PFSK-1 (cell line): Measurements from ENCODE around the gene ACAP2.

Source experiments
- FOXP2 ChIP-seq: optimal IDR thresholded peaks from 2 replicates; pipeline ENCODE3; 2011; ENCODE audit warnings: borderline replicate concordance, control low read depth, inconsistent platforms; ENCODE audit not compliant: insufficient read depth; ENCODE audit errors: extremely low read length, extremely low read depth
- POLR2AphosphoS5 ChIP-seq: IDR thresholded peaks from 2 replicates; pipeline ENCODE4 v1.6.1; 2012; ENCODE audit warnings: low read depth, mild to moderate bottlenecking, control low read depth, low read length, moderate library complexity
- SIN3A ChIP-seq: IDR thresholded peaks from 2 replicates; pipeline ENCODE4 v1.6.1; 2012; ENCODE audit warnings: mild to moderate bottlenecking, low read length, moderate library complexity, borderline replicate concordance; ENCODE audit not compliant: insufficient read depth
- TAF1 ChIP-seq: IDR thresholded peaks from 2 replicates; pipeline ENCODE4 v1.6.1; 2012; ENCODE audit warnings: low read length, control low read depth, borderline replicate concordance; ENCODE audit not compliant: insufficient read depth
- TF ChIP-seq, protein P1 (sequence below), 2 experiments: IDR thresholded peaks; 2 replicates each; pipeline versions ENCODE4 v1.6.1 to v1.8.0; 2011 to 2012; ENCODE audit warnings: low read depth in 2 of 2, low read length in 2 of 2, control low read depth in 1 of 2, inconsistent platforms in 1 of 2, mild to moderate bottlenecking in 1 of 2, moderate library complexity in 1 of 2; ENCODE audit not compliant: insufficient read depth in 1 of 2

Gene ACAP2

DNA sequence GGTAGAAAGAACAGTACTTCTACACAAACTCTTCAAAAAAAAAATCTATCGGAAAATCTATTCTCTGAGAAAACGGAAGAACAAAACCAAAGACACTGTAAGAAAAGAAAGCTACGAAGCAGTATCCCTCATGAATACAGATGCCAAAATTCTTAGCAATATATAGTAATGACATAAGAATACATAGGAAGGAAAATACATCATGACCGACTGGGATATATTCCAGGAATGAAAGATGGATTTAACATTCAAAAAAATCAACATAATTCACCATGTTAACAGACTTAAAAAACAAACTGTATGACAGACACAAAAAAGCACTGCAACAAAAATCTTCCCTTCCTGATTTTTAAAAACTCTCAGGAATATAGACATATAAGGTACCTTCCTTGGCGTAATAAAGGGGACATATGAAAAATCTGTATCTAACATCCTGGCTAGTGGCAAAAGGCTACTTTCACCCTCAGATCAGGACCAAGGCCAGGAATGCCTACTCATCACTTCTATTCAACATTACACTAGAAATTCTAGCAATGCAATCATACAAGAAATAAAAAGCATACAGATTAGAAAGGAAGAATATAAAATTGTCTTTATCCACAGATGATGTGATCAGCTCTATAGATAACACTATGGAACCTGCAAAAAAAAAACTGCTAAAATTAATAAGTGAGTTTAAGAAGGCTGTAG lies 94.2 kb downstream of the ACAP2 start:
- TF ChIP-seq POLR2AphosphoS5 (no peak), SIN3A (no peak), TAF1 (no peak)

DNA sequence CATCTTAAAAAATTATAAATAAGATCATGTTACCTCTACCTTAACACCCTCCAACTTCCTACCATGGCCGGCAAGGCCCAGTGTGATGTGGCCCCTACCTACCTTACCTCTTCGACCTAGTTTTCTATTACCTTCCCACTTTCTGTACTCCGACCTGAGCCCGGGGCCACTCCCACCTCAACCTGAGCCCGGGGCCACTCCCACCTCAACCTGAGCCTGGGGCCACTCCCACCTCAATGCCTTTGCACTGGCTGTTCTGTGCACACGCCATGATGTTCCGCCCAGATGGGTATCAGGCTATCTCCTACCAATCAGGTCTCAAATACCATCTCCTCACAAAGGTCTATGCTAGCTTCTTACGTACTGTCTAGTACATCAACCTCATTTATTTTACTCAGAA lies 105.1 kb downstream of the ACAP2 start:
- TF ChIP-seq, protein P1, sequence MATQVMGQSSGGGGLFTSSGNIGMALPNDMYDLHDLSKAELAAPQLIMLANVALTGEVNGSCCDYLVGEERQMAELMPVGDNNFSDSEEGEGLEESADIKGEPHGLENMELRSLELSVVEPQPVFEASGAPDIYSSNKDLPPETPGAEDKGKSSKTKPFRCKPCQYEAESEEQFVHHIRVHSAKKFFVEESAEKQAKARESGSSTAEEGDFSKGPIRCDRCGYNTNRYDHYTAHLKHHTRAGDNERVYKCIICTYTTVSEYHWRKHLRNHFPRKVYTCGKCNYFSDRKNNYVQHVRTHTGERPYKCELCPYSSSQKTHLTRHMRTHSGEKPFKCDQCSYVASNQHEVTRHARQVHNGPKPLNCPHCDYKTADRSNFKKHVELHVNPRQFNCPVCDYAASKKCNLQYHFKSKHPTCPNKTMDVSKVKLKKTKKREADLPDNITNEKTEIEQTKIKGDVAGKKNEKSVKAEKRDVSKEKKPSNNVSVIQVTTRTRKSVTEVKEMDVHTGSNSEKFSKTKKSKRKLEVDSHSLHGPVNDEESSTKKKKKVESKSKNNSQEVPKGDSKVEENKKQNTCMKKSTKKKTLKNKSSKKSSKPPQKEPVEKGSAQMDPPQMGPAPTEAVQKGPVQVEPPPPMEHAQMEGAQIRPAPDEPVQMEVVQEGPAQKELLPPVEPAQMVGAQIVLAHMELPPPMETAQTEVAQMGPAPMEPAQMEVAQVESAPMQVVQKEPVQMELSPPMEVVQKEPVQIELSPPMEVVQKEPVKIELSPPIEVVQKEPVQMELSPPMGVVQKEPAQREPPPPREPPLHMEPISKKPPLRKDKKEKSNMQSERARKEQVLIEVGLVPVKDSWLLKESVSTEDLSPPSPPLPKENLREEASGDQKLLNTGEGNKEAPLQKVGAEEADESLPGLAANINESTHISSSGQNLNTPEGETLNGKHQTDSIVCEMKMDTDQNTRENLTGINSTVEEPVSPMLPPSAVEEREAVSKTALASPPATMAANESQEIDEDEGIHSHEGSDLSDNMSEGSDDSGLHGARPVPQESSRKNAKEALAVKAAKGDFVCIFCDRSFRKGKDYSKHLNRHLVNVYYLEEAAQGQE (IDR thresholded peaks at IDR 0.05; ENCODE audit: insufficient read depth in 1 of 2, low read depth in 2 of 2, low read length in 2 of 2), result no peak
- TF ChIP-seq FOXP2 (no peak), POLR2AphosphoS5 (no peak), SIN3A (no peak), TAF1 (no peak)

DNA sequence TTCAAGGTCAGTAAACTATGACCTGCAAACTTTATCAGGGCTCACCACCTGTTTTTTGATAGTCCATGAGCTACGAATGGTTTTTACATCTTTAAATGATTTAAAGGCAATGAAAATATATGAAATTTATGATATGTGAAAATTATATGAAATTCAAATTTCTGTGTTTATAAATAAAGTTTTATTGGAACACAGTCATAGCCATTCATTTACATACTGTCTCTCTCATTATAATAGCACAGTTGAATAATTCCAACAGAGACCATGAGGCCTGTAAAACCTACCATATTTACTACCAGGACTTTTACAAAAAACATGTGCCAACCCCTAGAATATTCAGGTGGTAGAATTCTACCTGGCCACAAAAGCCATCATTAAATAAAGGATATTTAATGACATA lies 107.9 kb downstream of the ACAP2 start:
- TF ChIP-seq SIN3A, result no peak
- TF ChIP-seq, protein P1 (IDR thresholded peaks at IDR 0.05; ENCODE audit: insufficient read depth in 1 of 2, low read depth in 2 of 2, low read length in 2 of 2), result no peak
- TF ChIP-seq POLR2AphosphoS5, result no peak
- no peak for TF ChIP-seq FOXP2
- TF ChIP-seq TAF1, result no peak

- TF ChIP-seq TAF1 (no peak), SIN3A (no peak), POLR2AphosphoS5 (no peak), FOXP2 (no peak)
- TF ChIP-seq, protein P1 (IDR thresholded peaks at IDR 0.05; ENCODE audit: insufficient read depth in 1 of 2, low read depth in 2 of 2, low read length in 2 of 2), result no peak
Measured at GRCh38 chr3:195319060-195319459, 123.8 kb downstream of the ACAP2 start.

DNA sequence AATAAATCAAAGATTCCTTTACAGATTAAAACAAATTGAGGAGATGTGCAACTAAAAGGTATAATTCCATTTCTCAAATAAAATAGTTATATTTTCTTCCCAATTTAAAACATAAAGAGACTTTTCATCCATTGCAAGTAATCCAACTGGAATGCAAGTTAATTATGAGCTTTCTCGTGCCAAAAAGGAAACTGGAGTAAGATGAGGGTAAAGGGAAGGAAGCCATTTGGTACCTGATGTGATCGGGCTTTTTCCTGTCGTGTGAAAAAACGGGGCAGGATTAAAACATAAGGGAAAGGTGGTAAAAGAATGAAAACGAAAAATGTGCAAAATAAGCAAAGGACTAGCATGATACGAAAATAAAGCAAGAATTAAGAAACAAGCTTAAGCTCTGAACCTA lies 130.1 kb downstream of the ACAP2 start:
- TF ChIP-seq SIN3A (no peak), POLR2AphosphoS5 (no peak), FOXP2 (no peak), TAF1 (no peak)
- TF ChIP-seq, protein P1 (IDR thresholded peaks at IDR 0.05; ENCODE audit: insufficient read depth in 1 of 2, low read depth in 2 of 2, low read length in 2 of 2), result no peak
